Stimulated activated naive CD4-positive, alpha-beta T cell (primary cell): Measurements from ENCODE around the gene CAPN5.

Source experiments
- DNase-seq, 6 experiments: peaks; one replicate each; lab custom pipeline; 2025; lab: John Stamatoyannopoulos, UW

CAPN5 gene

GRCh38 chr11:77135069-77135468 lies 68.3 kb downstream of the CAPN5 start:
- DNase-seq = no peak

- DNase-seq = no peak
Measured at GRCh38 chr11:77136074-77136473, 69.3 kb downstream of the CAPN5 start.

- DNase-seq = no peak
Measured at GRCh38 chr11:77136784-77137420, 70.1 kb downstream of the CAPN5 start.

- DNase-seq = no peak
Measured at GRCh38 chr11:77137421-77137820, 70.7 kb downstream of the CAPN5 start.

- no peak for DNase-seq
Measured at GRCh38 chr11:77138106-77138649, 71.4 kb downstream of the CAPN5 start.

GRCh38 chr11:77139201-77139600 lies 72.4 kb downstream of the CAPN5 start:
- DNase-seq = no peak

- no peak for DNase-seq
Measured at GRCh38 chr11:77140231-77140851, 73.6 kb downstream of the CAPN5 start.

- no peak for DNase-seq
Measured at GRCh38 chr11:77141034-77141433, 74.3 kb downstream of the CAPN5 start.

GRCh38 chr11:77141475-77141874 lies 74.7 kb downstream of the CAPN5 start:
- no peak for DNase-seq

GRCh38 chr11:77142091-77142975 lies 75.6 kb downstream of the CAPN5 start:
- no peak for DNase-seq

GRCh38 chr11:77143405-77144020 lies 76.7 kb downstream of the CAPN5 start:
- no peak for DNase-seq

- DNase-seq = no peak
Measured at GRCh38 chr11:77144196-77144856, 77.6 kb downstream of the CAPN5 start.

- DNase-seq = no peak
Measured at GRCh38 chr11:77144857-77145428, 78.2 kb downstream of the CAPN5 start.

GRCh38 chr11:77146261-77147035 lies 79.7 kb downstream of the CAPN5 start:
- no peak for DNase-seq

GRCh38 chr11:77147036-77147315 lies 80.2 kb downstream of the CAPN5 start:
- no peak for DNase-seq

- DNase-seq = peak in 4 of 6 experiments; percentile 8 to 23 (median 9)
Measured at GRCh38 chr11:77147668-77148321, 81.0 kb downstream of the CAPN5 start.

- DNase-seq = no peak
Measured at GRCh38 chr11:77148963-77149715, 82.4 kb downstream of the CAPN5 start.

- DNase-seq = no peak
Measured at GRCh38 chr11:77149716-77150392, 83.1 kb downstream of the CAPN5 start.

- no peak for DNase-seq
Measured at GRCh38 chr11:77150836-77151235, 84.1 kb downstream of the CAPN5 start.
